HG03175 (cell line): ENCODE data around the gene ACOT9.
"Not testable (repeated sequence)": the region's sequence is repeated elsewhere in the genome, so short reads cannot be mapped to it uniquely, and the experiment has no call there.

Source experiments
- ATAC-seq: cut with Tn5 transposase; IDR thresholded peaks from one replicate; pipeline ENCODE4 v1.9.1; 2021; ENCODE audit warnings: mild to moderate bottlenecking, moderate library complexity; ENCODE audit not compliant: unreplicated experiment

Gene ACOT9, protein sequence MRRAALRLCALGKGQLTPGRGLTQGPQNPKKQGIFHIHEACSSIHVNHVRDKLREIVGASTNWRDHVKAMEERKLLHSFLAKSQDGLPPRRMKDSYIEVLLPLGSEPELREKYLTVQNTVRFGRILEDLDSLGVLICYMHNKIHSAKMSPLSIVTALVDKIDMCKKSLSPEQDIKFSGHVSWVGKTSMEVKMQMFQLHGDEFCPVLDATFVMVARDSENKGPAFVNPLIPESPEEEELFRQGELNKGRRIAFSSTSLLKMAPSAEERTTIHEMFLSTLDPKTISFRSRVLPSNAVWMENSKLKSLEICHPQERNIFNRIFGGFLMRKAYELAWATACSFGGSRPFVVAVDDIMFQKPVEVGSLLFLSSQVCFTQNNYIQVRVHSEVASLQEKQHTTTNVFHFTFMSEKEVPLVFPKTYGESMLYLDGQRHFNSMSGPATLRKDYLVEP

DNA sequence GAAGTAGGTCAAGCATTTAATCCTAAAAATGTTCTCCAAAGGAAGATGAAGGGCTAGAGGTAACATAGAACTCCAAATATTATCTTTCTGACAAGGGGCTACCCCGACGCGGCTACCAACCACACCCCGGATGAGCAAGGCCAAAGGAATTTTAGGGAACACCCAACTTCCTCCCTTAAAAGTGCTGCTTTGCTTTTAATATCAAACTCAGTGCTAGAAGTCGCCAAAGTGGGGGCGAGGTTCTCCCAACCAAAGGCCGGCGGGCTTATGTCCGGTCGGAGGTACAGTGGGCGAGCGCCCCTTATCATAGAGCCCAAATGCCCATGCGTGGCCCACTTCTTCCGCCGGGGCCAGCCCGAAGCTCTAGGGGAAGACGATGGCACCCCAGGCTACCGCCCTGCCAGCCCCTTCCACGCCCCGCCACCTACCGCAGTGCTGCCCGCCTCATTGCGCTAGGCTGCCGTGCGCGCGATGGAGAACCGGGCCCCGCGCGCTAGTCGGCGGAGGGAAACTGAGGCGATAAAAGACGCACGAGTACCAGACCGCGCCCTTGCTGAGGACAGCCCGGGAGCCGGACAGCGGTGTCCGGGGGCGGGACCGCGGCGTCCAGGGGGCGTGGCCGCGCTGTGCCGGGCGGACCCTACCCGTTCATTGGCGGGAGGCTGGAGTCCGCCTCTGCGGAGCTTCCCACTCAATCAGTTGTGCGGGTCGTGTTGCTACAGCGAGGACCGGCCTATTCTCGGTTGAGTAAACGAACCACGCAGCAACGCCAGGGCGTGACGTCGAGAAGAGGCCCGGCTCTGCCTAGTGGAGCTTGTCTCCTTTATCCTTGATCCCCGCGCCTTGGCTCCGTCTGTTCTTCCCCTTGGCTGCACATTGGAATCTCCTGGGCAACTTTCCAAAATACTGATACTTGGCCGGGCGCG lies at the start of gene ACOT9:
ACOT9 (minus strand) TSS at position 580 of the 926 bp plus-strand sequence; CDS start at position 448, 132 bp downstream.
- ATAC-seq: peak; percentile 98

DNA sequence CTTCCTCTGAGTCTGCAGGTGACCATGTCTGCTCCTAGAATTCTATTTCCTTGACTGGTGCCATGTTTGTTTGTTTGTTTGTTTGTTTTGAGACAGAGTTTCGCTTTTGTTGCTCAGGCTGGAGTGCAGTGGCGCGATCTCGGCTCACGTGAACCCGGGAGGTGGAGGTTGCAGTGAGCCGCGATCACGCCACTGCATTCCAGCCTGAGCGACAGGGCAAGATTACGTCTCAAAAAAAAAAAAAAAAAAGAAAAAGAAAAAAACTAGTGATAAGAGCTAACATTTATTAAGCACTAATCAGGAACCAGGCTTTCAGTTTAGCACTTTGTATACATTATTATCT lies 47.0 kb upstream of the ACOT9 start:
- no peak for ATAC-seq

DNA sequence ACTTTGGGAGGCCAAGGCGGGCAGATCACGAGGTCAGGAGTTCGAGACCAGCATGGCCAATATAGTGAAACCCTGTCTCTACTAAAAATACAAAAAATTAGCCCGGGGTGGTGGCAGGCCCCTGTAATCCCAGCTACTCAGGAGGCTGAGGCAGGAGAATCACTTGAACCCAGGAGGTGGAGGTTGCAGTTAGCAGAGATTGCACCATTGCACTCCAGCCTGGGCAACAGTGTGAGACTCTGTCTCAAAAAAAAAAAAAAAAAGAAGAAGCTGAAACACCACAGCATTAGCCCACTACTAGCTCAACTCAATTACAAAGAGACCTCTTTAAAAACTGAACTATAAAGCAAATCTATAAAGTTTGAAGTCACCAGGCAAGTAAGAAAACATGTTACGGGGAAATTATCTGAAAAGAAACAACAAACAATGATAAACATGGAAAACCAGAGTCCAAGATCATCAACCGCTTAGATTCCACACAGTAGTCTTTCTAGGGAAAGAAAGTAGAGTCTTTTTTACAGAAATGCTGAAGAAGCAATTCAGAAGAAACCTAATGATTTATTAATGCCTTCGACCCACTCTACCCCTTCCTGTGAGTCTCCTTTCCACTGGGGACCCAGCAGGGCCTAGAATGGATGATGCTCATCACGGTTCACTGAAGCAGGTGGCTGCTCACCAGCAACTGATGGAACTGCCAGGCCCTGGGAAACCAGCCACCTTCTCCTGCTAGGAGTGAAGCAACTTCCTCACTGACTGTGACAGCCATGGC lies 46.5 kb upstream of the ACOT9 start:
- no peak for ATAC-seq

DNA sequence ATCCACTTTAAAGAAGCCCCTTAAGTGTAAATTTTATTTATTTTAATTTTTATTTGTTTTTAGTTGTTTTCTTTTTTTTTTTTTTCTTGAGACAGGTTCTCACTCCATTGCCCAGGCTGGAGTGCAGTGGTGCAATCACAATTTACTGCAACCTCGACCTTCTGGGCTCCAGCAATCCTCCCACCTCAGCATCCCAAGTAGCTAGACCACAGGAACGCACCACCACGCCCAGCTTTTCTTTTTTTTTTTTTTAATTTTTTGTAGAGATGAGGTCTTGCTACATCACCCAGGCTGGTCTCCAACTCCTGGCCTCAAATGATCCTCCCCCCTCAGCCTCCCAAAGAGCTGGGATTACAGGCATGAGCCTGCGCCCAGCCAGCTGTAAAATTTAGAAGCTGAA lies 45.9 kb upstream of the ACOT9 start:
- no peak for ATAC-seq

DNA sequence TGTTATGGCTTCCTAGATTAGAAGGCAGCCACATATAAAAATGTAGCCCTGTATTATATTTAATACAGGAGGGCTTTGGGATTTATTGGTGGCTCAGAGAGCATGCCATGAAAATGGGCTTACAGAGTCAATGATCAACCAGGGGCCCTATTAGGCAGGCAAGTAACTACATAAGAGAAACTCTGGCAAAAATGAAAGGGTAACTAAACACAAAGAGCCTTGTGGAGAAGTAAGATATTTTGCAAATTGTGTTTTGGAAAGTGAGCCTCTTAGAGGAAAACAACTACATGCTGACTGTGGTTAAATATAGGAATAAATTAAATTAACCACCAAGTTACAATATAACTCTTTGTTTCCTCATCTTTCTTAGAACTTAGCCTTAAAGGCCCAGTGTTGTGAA lies 45.4 kb upstream of the ACOT9 start:
- peak; percentile 67 for ATAC-seq

DNA sequence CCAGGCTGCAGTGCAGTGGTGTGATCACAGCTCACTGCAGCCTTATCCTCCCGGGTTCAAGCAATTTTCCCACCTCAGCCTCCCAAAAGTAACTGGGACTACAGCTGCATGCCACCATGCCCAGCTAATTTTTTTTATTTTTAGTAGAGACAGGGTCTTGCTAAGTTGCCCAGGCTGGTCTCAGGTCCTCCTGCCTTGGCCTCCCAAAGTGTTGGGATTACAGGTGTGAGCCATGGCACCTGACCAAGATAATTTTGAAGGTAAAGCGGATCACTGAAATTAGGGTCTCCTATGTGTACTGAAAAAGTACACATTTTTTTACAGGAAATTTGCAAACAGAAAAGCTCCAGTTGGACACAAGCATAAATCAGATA lies 44.7 kb upstream of the ACOT9 start:
- no peak for ATAC-seq

DNA sequence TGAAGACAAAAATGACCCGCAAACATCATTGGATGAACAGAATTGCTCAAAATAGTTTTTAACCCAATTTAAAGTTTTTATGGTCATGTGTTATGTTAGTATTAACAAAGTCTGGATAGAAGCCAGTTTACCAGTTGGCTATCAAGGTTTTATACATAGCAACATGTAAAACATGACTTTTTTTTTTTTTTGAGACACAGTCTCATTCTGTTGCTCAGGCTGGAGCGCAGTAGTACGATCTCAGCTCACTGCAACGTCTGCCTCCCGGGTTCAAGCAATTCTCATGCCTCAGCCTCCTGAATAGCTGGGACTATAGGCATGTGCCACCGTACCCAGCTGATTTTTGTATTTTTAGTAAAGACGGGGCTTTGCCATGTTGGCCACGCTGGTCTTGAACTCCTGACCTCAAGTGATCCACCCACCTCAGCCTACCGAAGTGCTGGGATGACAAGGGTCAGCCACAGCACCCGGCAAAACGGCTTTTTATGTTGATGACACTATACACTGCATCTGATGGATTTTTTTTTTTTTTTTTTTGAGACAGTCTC lies 43.3 kb upstream of the ACOT9 start:
- ATAC-seq: no peak

DNA sequence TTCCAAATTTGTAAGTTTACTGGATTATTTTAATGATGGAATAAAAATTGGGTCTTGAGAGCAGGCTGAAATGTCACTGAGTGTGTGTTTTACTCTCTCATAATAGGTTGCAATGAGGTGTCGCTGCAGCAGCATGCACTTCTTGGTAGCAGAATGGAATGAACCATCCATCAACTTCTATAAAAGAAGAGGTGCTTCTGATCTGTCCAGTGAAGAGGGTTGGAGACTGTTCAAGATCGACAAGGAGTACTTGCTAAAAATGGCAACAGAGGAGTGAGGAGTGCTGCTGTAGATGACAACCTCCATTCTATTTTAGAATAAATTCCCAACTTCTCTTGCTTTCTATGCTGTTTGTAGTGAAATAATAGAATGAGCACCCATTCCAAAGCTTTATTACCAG lies 42.5 kb upstream of the ACOT9 start:
- no peak for ATAC-seq

DNA sequence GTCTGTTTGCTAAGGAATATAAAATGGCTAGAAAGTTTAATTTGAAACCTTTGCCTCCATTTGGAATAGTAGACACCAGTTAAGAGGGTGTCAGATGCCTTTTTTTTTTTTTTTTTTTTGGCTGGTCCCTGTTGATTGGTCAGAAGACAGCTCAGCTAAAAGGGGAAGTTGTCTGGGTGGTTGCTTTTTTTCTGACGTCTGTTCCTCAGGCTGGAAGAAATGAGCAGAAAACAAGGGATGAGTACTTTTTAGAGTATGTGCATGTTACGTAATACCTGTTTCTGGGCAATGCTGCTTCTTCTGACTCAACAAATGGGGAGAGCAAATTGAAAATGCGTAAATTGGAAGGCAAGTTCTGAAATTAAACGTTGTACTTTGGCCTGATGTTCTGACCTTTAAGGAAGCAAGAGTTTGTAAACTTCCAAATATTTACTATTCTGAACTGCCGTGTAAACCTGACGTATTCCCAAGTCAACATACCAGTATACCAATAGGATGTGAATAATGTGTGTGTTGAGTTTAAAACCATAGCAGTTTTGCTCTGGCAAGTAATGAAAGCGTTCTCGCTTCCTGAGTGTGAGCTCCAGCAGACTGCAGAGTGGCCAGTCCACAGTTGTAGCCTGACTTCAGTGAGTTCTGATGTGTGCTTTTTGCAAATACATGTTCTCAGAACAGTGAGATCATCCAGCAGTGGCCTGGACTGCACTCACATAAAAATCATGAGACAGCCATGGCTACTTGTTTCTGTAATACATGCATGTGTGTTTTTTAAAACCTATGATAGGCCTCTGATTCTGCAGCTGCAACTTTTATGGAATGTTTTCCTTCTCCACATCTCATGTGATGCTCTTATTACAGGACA lies 41.6 kb upstream of the ACOT9 start:
- no peak for ATAC-seq

DNA sequence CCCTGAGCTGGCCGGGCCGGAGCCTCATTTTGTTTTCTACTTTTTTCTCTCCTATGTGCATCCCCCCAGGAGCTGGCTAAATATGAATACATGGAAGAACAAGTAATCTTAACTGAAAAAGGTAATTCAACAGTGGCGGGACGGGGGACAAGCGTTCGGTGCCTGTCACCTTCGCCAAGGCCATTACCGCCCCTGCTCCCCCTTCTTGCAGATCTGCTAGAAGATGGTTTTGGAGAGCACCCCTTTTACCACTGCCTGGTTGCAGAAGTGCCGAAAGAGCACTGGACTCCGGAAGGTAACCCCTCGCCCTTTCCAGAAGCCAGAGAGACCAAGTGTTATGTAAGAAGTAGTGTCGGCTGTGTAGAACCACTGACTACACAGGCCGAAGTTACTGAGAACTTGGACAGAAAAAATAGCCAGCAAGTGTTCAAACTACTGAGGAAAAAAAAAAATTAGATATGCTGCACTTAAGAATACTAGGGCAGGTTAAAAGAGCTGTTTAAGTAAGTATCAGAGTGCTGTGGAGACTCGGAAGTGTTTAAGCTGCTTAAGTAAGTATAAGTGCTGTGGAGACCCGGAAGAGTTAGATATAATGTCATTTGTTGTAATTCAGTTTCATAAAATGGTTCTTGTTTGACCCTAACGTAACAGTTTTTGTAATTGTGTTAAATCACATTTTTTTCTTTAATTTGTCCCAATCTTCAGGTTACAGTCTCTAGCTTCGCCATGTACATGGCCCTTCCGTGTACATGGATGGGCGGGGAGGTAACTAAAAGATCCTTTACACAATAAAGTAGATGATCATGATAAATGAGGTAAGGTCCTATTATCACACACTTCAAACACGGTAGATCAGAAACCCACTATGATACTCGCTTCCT lies 40.8 kb upstream of the ACOT9 start:
- ATAC-seq: no peak

DNA sequence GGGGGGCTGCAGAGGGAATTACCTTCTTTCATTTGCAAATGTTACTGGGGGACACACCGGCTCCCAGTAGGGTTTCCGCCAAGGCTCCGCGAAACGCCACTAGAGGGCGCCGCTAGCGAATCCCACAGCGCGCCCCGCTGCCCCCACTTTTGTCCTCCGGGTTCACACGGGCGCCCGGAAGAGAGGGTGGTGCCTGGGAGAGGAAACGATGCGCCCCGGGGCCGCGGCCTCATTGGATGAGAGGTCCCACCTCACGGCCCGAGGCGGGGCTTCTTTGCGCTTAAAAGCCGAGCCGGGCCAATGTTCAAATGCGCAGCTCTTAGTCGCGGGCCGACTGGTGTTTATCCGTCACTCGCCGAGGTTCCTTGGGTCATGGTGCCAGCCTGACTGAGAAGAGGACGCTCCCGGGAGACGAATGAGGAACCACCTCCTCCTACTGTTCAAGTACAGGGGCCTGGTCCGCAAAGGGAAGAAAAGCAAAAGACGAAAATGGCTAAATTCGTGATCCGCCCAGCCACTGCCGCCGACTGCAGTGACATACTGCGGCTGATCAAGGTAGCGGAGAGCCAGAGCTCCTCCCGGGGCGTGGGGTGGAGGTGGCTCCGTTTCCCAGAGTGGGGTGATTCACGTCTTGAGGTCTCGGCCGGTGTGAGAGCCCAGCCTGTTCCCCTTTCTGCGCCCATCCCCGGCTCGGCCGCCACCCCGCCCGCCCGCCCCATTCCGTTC lies 40.0 kb upstream of the ACOT9 start, which contains the start of gene SAT1:
SAT1 (plus strand) TSS at position 311 of the 726 bp plus-strand sequence; CDS start at position 490, 179 bp downstream.
- peak; percentile 84 for ATAC-seq

DNA sequence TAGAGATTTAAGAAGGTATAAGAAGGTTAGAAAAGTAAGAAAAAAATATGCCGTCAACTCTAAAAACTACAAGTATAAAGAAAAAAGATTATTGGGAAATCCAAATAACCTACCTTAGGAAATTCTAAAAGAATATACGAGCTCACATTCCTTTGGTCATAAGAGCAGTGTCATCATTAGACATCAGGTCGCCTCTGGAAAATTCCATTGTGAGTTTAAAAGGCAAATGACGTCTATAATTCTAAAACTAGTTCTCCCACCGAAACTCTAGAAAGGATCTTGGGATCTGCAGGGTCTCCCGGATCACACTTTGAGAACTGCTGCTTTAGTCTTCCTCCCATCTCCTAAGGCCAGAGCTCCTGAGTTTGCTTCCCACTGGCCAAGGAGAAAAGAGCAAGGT lies 39.4 kb upstream of the ACOT9 start:
- no peak for ATAC-seq

DNA sequence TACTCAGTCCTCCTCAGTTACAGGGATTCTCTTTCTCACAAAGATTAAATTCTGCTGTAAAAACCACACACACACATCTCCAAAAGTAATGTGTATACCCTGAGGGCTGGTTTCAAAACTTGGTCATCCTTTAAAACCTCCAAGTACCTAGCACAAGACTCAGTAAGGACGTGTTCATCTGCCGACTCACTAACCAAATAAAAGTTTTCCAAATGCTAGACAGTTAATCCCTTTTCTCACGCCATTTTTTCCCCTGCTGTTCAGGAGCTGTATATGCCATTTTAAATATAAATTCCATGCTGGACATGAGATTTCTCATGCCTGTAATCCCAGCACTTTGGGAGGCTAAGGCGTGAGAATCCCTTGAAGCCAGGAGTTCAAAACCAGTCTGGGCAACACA lies 35.9 kb upstream of the ACOT9 start:
- ATAC-seq: no peak

DNA sequence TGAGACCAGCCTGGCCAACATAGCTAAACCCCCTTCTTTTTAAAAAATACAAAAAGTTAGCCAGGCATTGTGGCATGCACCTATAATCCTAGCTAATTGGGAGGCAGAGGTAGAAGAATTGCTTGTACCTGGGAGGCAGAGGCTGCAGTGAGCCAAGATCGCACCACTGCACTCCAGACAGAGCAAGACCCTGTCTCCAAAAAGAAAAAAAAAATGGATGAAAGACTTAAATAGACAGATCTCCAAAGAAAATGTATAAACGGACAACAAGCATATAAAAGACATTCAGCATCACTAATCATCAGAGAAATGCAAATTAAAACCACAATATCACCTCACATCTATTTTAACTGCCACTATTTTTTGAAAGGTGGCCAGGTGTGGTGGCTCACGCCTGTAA lies 33.3 kb upstream of the ACOT9 start:
- ATAC-seq: no peak

DNA sequence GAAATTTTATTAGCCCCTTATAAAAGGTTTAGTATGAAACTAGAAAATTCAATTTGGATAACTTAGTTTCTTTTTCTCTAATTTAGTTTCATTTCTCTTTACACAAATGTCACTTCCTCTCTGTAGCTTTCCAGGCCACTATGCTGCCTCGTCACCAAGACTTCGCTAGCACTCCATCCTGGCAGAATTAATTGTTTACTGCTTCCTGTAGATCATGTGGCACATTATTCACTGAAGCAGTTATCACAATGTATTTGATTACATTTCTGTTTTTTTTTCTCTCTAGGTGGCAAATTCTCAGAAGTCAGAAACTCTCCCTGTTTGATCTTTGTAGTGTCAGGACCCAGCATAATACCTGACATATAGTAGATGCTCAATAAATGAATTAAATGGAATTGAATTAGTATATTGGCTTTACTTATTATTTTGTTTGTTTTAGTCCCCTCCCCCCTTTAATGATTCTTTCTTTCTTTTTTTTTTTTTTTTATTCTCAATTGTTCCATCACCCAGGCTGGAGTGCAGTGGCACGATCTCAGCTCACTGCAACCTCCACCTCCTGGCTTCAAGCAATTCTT lies 30.6 kb upstream of the ACOT9 start:
- ATAC-seq: peak; percentile 91

DNA sequence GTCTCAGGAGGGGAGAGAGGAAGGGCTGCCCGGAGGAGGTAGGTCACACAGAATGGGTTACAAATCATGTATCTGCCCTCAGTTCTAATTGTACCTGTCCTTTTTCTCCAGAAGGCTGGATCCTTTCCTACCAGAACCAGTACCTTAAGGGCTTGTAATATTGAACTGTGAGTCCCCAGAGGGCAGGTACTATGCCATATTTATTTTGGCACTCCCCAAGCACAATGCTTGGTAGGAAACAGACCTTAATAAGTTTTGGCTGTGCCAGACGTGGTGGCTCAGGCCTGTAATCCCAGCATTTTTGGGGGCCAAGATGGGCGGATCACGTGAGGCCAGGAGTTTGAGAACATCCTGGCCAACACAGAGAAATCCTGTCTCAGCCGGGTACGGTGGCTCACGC lies 28.0 kb upstream of the ACOT9 start:
- ATAC-seq: not testable (repeated sequence)

DNA sequence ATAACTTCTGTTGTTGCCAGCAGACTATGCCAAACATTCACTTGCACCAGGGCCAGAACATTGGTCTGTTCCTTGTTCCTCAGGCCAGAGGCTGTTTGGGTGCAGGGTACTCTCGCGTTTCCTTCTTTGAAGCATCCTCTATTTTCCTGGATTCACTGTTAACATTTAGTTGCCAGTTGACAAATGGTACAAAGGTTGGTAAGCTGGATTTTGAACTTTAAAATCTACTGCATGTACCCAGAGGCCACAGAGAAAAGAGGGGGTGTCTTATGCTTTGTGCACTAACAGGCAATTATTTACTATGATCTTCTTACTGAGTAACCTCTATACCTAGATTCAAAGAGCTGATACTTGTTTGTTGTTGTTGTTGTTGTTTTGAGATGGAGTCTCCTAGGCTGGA lies 27.1 kb upstream of the ACOT9 start:
- ATAC-seq: no peak
